GM18867 (cell line): ENCODE data around the gene CHURC1.

Source experiments
- ATAC-seq: cut with Tn5 transposase; IDR thresholded peaks from one replicate; pipeline ENCODE4 v1.9.1; 2021; ENCODE audit warnings: mild to moderate bottlenecking, moderate library complexity; ENCODE audit not compliant: unreplicated experiment

The CHURC1 gene

DNA sequence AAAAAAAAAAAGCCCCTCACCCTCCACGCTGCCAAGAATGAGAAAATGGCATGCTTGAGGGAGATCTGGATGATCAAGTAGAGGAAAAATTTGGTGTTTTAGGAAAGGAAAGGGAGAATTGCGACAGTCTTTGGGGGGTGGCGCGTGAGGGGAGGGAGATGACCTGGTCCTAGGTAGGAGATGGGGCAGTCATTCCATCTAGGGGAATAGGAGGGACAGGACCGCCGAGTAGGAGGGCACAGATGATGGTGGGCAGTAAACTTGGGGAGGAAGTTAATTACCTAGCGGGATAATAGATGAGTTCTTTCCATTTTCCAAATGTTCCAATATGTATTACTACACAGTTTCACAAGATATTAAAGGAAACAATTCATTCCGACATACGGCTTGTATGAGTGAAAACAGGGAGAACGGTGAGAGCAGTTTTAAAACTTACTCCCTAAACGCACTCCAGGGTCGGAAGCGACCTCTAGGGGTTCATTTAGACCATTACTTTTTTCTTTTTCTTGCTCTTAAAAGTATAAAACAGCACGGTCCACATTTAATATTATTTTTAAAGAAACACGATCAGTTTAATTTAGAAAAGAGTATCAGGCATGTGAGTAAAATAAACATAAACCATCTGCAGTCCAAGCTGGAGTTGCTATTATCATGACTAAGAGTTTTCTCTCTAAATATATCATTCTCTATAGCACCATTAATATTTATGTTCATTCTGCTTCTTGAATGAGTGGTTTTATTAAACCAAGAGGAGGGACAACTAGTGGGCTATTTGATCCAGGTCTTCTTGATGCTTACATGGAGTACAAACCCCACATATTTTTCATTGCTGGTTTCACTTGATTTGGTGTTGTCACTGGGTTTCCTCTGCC lies 69.4 kb downstream of the CHURC1 start:
- no peak for ATAC-seq
